ENCODE results near the gene FYCO1. TPM values are rescaled to one million over a fixed set of nuclear protein-coding genes. Genes with fewer than 3 reads are reported as not detected.

Gene FYCO1
- total RNA-seq, 6 donors from 2014 or later, result 37.5 to 84.9 (median 45.3) TPM

- ATAC-seq (ENCODE audit: low FRiP score in 2 of 2), result no peak
- 53 to 57% methylated on average over 3 of the region's 3 CpGs for WGBS, 2 donors
- H3K27ac ChIP-seq, result peak overlapping the region in 2 of 4 donors; percentile 80 to 86
- H3K27me3 ChIP-seq, result no peaks in the 10 kb centered on the region
- TF ChIP-seq POLR2AphosphoS5 (IDR thresholded peaks at IDR 0.05) (no peak), CTCF (IDR thresholded peaks at IDR 0.05) (no peak), POLR2A (IDR thresholded peaks at IDR 0.05) (no peak)
- no peaks in the 10 kb centered on the region for H3K9me3 ChIP-seq
- peaks cover 72 to 97% (median 80%) of the 10 kb centered on the region in 4 donors for H3K4me1 ChIP-seq
- DNase-seq, result no peak
- no peak overlapping the region for H3K4me3 ChIP-seq
- H3K36me3 ChIP-seq, result no peaks in the 10 kb centered on the region
Observed at GRCh38 chr3:45990181-45990580, 5.4 kb downstream of the FYCO1 start.

GRCh38 chr3:45988804-45989203 is 6.8 kb downstream of the FYCO1 start:
- no peak for DNase-seq
- H3K36me3 ChIP-seq, result peaks cover 0 to 11% (median 8%) of the 10 kb centered on the region in 4 donors
- H3K9me3 ChIP-seq, result no peaks in the 10 kb centered on the region
- H3K27me3 ChIP-seq, result no peaks in the 10 kb centered on the region
- H3K27ac ChIP-seq, result peak overlapping the region in 3 of 4 donors; percentile 31 to 86 (median 80)
- 86 to 91% methylated on average over 2 of the region's 2 CpGs for WGBS, 2 donors
- ATAC-seq (ENCODE audit: low FRiP score in 2 of 2), result no peak
- TF ChIP-seq EP300 (IDR thresholded peaks at IDR 0.05) (no peak), POLR2AphosphoS5 (IDR thresholded peaks at IDR 0.05) (no peak), POLR2A (IDR thresholded peaks at IDR 0.05) (no peak), CTCF (IDR thresholded peaks at IDR 0.05) (no peak)
- H3K4me1 ChIP-seq, result peaks cover 63 to 94% (median 73%) of the 10 kb centered on the region in 4 donors
- H3K4me3 ChIP-seq, result no peak overlapping the region

GRCh38 chr3:45988362-45988761 is 7.3 kb downstream of the FYCO1 start:
- WGBS, 2 donors, result 39 to 55% methylated on average over 3 to 4 of the region's 4 CpGs
- Histone ChIP-seq H3K27me3 (no peaks in the 10 kb centered on the region), H3K4me1 (peaks cover 59 to 90% (median 69%) of the 10 kb centered on the region in 4 donors), H3K36me3 (peaks cover 0 to 16% (median 10%) of the 10 kb centered on the region in 4 donors), H3K9me3 (no peaks in the 10 kb centered on the region), H3K27ac (peak overlapping the region; percentile 77 to 86 (median 79)), H3K4me3 (no peak overlapping the region)
- DNase-seq (peak in 1 of 2 donors; percentile 78), ATAC-seq (ENCODE audit: low FRiP score in 2 of 2) (peak in 1 of 2 donors; percentile 5)
- TF ChIP-seq EP300 (IDR thresholded peaks at IDR 0.05) (no peak), CTCF (IDR thresholded peaks at IDR 0.05) (no peak), POLR2A (IDR thresholded peaks at IDR 0.05) (no peak), POLR2AphosphoS5 (IDR thresholded peaks at IDR 0.05) (no peak)

- peak; percentile 31 to 77 for ATAC-seq (ENCODE audit: low FRiP score in 2 of 2)
- Histone ChIP-seq H3K9me3 (no peaks in the 10 kb centered on the region), H3K4me3 (no peak overlapping the region), H3K27me3 (no peaks in the 10 kb centered on the region), H3K4me1 (peaks cover 52 to 83% (median 62%) of the 10 kb centered on the region in 4 donors), H3K27ac (peak overlapping the region; percentile 77 to 86 (median 79)), H3K36me3 (peaks cover 3 to 23% (median 16%) of the 10 kb centered on the region in 4 donors)
- DNase-seq, result no peak
- 51% methylated on average over 7 to 8 of the region's 8 CpGs for WGBS, 2 donors
- TF ChIP-seq EP300 (IDR thresholded peaks at IDR 0.05) (no peak), POLR2AphosphoS5 (IDR thresholded peaks at IDR 0.05) (peak; percentile 12 to 14), POLR2A (IDR thresholded peaks at IDR 0.05) (no peak)
Observed at GRCh38 chr3:45987368-45988291, 8.0 kb downstream of the FYCO1 start.

GRCh38 chr3:45986303-45986982 is 9.2 kb downstream of the FYCO1 start:
- TF ChIP-seq POLR2AphosphoS5 (IDR thresholded peaks at IDR 0.05) (peak in 1 of 2 donors; percentile 10), EP300 (IDR thresholded peaks at IDR 0.05) (no peak), POLR2A (IDR thresholded peaks at IDR 0.05) (no peak), CTCF (IDR thresholded peaks at IDR 0.05) (no peak)
- Histone ChIP-seq H3K27me3 (no peaks in the 10 kb centered on the region), H3K4me1 (peaks cover 41 to 71% (median 52%) of the 10 kb centered on the region in 4 donors), H3K4me3 (no peak overlapping the region), H3K27ac (peak overlapping the region; percentile 77 to 86 (median 79)), H3K9me3 (no peaks in the 10 kb centered on the region), H3K36me3 (peaks cover 8 to 34% (median 28%) of the 10 kb centered on the region in 4 donors)
- WGBS, 2 donors, result 46 to 48% methylated on average over 5 of the region's 5 CpGs
- ATAC-seq (ENCODE audit: low FRiP score in 2 of 2), result peak; percentile 48 to 79
- peak in 1 of 2 donors; percentile 80 for DNase-seq
